ENCODE data around the gene LAMA2.

LAMA2 gene

DNA sequence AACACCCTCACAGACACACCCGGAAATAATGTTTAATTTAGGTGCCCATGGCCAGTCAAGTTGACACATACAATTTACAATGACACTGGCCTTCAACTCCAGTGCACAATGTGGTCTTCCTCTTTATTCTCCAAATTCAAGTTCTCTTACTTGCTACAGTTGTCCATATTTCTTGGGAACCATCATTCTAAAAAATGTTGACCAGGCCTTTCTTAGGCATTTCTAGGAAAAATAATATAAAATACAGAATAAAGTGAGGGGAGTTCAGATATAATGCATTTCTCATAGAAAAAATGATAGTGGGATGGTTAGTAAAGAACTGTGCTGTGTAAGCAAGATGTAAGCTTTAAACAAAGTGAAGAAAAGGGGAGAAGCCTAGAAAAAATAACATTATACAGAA lies 528.2 kb downstream of the LAMA2 start:
- no peak for DNase-seq

- no peak for DNase-seq
Measured at GRCh38 chr6:129416337-129416990, 533.5 kb downstream of the LAMA2 start.

DNA sequence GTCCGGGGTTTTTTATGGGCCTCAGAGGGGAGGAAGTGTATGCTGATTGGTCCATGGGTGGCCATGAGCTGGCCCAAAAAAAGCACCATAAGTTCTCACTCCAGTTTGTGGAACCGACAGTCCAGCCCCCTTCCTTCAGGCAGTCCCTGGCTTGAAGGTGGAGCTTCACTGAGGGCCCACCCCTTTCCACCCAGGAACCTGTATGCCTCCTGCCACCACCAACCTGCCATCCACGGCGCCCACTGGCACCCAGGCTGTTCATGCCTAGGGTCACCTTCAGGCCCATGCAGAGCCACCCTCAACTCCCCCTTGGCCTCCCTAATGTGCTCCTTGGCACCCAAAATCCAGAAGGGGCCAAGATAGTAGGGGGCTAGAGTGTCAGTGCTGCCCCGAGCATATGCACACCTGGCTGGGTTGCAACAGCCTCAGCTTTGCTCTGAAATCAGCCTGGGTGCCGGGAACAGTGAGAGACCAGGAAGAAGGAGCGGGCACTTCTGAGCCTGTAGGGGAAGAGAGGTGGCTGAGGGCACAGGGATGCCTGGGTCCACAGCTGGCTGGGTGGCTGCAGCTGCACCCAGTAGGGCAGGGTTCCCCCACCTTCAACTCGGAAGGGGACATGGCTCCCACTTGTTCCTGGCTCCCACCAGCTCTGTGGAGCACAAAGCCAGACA lies 534.6 kb downstream of the LAMA2 start:
- no peak for DNase-seq

GRCh38 chr6:129419324-129419723 lies 536.4 kb downstream of the LAMA2 start:
- DNase-seq: no peak

GRCh38 chr6:129426343-129426742 lies 543.4 kb downstream of the LAMA2 start:
- DNase-seq: no peak

DNA sequence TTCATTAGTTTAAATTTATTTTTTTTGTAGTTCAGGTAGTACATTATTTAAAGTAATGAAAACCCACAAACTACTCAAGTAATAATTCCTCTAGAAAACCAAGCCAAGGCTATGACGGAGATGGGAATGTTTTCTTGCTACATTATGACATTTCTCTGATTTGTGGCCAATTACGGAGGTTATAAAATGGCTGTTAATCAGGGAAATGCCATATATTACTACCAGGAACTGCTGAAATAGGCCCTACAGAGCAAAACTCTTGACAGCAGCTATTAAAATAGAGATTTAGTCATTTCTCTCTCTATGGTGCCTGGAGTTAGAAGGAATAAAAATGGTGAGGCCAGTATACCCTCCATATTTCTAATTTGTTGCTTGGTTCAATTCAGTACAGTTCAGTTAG lies 547.0 kb downstream of the LAMA2 start:
- DNase-seq: no peak

- DNase-seq: no peak
Measured at GRCh38 chr6:129432738-129433137, 549.8 kb downstream of the LAMA2 start.

DNA sequence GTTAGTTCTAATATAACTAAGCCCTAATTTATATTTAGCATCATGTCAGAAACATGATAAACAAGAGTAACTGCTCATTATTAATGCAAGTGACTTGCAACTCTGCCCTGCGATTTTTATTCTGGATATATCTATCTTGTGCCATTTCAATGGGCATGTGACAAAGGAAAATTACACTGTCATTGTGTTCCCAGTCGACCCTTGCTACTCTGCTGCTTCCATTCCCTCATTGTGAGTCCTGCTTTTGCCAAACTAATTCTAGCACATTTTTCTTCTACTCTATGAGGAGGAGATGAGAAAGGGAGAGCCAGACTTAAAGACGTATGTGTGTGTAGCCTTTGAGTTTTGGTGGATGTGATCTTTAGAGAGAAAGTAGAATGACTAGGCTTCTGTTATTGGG lies 551.2 kb downstream of the LAMA2 start:
- no peak for DNase-seq

GRCh38 chr6:129440691-129441090 lies 557.8 kb downstream of the LAMA2 start:
- no peak for DNase-seq

GRCh38 chr6:129444683-129445082 lies 561.7 kb downstream of the LAMA2 start:
- no peak for DNase-seq

DNA sequence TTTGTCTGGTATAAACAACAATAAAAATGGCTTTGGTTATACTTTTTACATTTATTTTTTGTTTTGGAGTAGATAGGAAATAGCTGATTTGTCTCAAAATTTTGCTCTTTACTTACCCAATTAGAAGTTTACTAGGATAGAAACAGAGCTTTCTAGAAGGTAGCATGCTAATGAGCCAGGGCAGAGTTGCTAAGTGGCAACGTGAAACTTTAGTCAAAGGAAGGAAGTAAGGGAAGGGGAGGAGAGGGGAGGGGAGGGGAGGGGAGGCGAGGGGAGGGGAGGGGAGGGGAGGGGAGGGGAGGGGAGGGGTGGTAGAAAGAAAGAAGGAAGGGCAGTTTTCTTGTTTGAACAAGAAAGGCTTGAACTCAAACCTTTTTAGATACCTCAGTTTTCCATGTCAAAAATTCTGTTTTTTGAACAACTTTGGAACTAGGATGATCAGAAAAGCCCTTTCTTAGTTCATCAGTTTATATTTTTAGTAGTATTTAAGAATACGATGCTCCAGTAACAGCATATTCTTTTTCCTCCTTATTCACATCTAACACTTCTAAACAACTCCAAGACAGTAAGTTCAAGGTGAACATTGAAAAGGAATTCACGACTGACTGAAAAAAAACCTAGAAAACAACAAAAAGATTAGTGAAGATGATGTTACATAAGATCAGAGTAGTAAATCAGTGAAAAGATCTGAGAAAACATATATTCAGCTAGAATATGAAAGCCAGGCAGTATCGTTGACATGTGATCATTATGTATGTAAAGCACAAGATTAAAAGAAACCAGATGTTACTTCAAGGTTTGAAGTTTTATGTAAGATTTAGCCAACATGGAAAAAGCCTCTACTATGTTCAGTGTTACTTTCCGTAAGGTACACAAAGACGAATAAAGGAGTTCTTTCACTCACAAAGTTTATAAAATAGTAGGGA lies 563.6 kb downstream of the LAMA2 start:
- no peak for DNase-seq

GRCh38 chr6:129447198-129447565 lies 564.2 kb downstream of the LAMA2 start:
- no peak for DNase-seq

DNA sequence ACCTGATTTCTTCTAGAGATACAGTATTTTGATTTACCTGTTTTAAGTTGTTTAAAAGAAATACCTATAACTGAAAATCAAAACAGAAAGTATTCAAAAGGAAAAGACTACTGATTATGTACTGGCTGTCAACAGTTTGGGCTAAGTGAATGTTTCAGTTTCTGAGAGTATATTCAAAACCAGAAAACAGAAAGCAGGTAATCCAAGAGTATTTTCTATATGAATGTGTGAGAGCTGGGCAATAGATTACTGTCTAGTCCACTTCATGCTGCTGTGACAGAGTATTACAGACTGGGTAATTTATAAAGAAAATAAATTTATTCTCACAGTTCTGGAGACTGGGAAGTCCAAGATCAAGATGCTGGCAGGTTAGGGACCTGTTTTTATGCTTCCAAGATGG lies 566.0 kb downstream of the LAMA2 start:
- DNase-seq: no peak

- DNase-seq: no peak
Measured at GRCh38 chr6:129451187-129451586, 568.2 kb downstream of the LAMA2 start.

GRCh38 chr6:129453073-129453472 lies 570.1 kb downstream of the LAMA2 start:
- DNase-seq: no peak

- no peak for DNase-seq
Measured at GRCh38 chr6:129454488-129454887, 571.5 kb downstream of the LAMA2 start.

DNA sequence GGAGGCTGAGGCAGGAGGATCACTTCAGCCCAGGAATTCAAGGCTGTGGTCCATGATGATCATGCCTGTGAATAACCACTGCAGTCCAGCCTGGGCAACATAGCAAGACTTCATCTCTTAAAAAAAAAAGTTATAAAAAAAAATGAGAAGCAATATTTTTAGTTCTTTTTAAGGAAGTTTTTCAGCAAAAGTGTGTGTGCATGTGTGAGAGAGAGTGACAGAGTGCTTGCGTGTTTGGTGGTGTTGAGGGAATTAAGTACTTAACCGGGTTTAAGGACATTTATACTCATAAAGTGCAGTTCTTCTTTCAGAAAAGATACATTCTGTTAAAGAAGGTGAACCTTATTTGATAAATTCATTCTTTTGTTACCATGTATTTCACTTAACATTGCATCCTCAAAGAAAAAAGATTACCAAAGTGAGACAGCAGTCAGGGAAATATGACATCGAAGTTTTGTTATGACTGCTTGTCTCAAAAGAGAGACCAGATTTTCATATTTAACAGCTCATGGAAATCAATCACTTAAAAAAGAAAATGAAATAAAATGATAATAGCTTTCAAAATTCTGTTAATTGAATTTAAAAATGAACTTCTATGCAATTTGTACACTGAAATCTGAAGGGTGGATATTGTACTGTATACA lies 572.3 kb downstream of the LAMA2 start:
- DNase-seq: no peak

GRCh38 chr6:129460221-129460620 lies 577.3 kb downstream of the LAMA2 start:
- DNase-seq: no peak

DNA sequence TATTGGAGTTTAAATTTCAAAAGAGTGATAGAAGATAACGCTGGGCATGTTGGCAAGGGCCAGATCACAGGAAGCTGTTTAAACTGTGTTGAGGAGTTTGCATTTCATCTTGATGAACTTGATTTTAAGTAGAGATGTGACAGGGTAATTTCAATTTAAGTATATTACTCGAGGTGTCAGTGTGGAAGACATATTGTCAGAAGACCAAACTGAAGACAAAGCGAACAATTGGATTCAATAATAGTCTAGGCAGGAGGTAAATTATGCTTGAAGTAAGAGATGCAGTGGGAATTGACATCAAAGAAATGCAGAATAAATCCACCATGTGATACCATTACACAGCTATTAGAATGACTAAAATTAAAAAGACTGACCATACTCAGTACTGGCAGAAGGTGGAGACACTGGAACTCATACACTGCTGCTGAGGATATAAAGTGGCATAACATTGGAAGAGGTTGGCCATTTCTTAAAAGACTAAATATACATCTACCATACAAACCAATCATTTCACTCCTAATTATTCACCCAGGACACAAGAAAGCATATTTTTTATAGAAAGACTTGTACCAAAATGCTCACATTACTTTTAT lies 586.2 kb downstream of the LAMA2 start:
- no peak for DNase-seq

- no peak for DNase-seq
Measured at GRCh38 chr6:129472239-129472638, 589.3 kb downstream of the LAMA2 start.

DNA sequence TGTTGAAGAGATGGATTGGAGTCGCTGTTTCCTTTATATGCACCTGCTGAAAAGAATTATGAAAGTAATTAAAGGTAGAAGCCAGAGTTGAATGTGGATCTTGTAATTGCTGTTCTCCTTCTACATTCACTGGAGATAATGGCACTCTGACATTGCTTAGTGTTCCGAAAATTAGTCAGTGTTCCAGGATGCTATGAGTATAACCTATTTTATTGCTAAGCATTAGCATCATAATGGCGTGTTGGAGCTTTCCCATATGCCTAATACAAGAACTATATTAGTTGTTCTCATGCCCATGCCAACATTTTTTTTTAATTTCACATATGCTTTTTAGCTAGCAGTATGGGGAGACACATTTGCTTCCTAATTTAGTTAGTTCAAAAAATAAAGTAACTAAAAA lies 590.6 kb downstream of the LAMA2 start:
- no peak for DNase-seq

- DNase-seq: no peak
Measured at GRCh38 chr6:129475477-129476247, 592.7 kb downstream of the LAMA2 start.
